Esophagus muscularis mucosa (tissue), 4 donors: ENCODE results near the gene RNF168. TPM values are rescaled to one million over a fixed set of nuclear protein-coding genes. Genes with fewer than 3 reads are reported as not detected.
A peak's percentile ranks its signal among the peaks of the same experiment; 100 is the strongest.

Experiments
- DNase-seq: peaks from one replicate; pipeline ENCODE4 v3.0.0-alpha.2; 2017; ENCODE audit errors: extremely low spot score
- H3K27ac ChIP-seq, 4 donors: fragments of 200-600 bp; sonication (generic); replicated peaks in 1 of 4; 1 replicate in 3 of 4; 2 replicates in 1 of 4; pipeline ENCODE4 v1.5.1; 2016 to 2019; ENCODE audit warnings: mild to moderate bottlenecking in 1 of 4
- H3K27me3 ChIP-seq, 4 donors: fragments of 200-600 bp; sonication (generic); one replicate each; pipeline versions ENCODE4 v1.5.1 to v1.6.0; 2016 to 2019
- H3K36me3 ChIP-seq, 4 donors: fragments of 200-600 bp; sonication (generic); one replicate each; pipeline ENCODE4 v1.5.1; 2016 to 2019
- H3K4me1 ChIP-seq, 4 donors: fragments of 200-600 bp; sonication (generic); one replicate each; pipeline ENCODE4 v1.5.1; 2016 to 2019
- H3K4me3 ChIP-seq, 4 donors: fragments of 200-600 bp; sonication (generic); 1 replicate in 2 of 4; 2 replicates in 2 of 4; pipeline ENCODE4 v1.5.1; 2016 to 2019; ENCODE audit warnings: mild to moderate bottlenecking in 4 of 4, moderate library complexity in 1 of 4
- H3K9me3 ChIP-seq, 4 donors: fragments of 200-600 bp; sonication (generic); 1 replicate in 3 of 4; 2 replicates in 1 of 4; pipeline ENCODE4 v1.5.1; 2016 to 2019
- CTCF ChIP-seq, 3 experiments: fragments of 200-600 bp in 2 of 3; fragments of 450-650 bp in 1 of 3; sonication (generic) in 2 of 3; IDR thresholded peaks; one replicate each; pipeline ENCODE4 v1.5.1; 2017 to 2019; ENCODE audit warnings: antibody characterized with exemption in 3 of 3, mild to moderate bottlenecking in 2 of 3, moderate library complexity in 1 of 3
- EP300 ChIP-seq: sonication (generic); formaldehyde crosslinking; IDR thresholded peaks from one replicate; pipeline ENCODE4 v1.6.1; 2017; ENCODE audit warnings: antibody characterized with exemption
- POLR2A ChIP-seq: fragments of 450-650 bp; IDR thresholded peaks from one replicate; pipeline ENCODE4 v1.6.1; 2017; ENCODE audit warnings: antibody characterized with exemption, moderate library complexity, mild to moderate bottlenecking, low read depth
- POLR2AphosphoS5 ChIP-seq, 2 donors: sonication (generic); formaldehyde crosslinking; IDR thresholded peaks; one replicate each; pipeline ENCODE4 v1.6.1; 2017; ENCODE audit warnings: antibody characterized with exemption in 2 of 2
- WGBS: methylation state at CpG from one replicate; pipeline ENCODE4 v1.1.5; 2018; 5-methylcytosine and 5-hydroxymethylcytosine counted together
- intact Hi-C: fragments of 100-400 bp; cut with DNase I; formaldehyde crosslinking; loops from one replicate; pipeline ENCODE4 v1.15.1; 2023
- total RNA-seq, 4 donors: library from RNA; depleted of rRNA; stranded (reverse); fragments of >200 nt; gene quantifications; one replicate each; pipeline versions ENCODE4 v1.1.0 to v1.2.1, GENCODE V29; 2016

Gene RNF168
- total RNA-seq, 4 donors from 2014 or later: 17.2 to 23.0 (median 22.3) TPM

GRCh38 chr3:196444500-196444894 is 59.1 kb downstream of the RNF168 start:
- intact Hi-C loops: no loop called here
- Histone ChIP-seq H3K4me3 (no peak overlapping the region), H3K36me3 (no peaks in the 10 kb centered on the region), H3K9me3 (no peaks in the 10 kb centered on the region), H3K27me3 (no peaks in the 10 kb centered on the region), H3K4me1 (no peaks in the 10 kb centered on the region), H3K27ac (no peak overlapping the region)
- 57% methylated on average over 2 of the region's 2 CpGs for WGBS
- DNase-seq: no peak
- TF ChIP-seq POLR2AphosphoS5 (IDR thresholded peaks at IDR 0.05) (no peak), CTCF (IDR thresholded peaks at IDR 0.05) (no peak), POLR2A (no peak), EP300 (no peak)

GRCh38 chr3:196440696-196441095 is 62.9 kb downstream of the RNF168 start:
- H3K4me1 ChIP-seq: no peaks in the 10 kb centered on the region
- H3K4me3 ChIP-seq: no peak overlapping the region
- intact Hi-C loops: no loop called here
- H3K27ac ChIP-seq: no peak overlapping the region
- DNase-seq: no peak
- no peaks in the 10 kb centered on the region for H3K27me3 ChIP-seq
- H3K9me3 ChIP-seq: no peaks in the 10 kb centered on the region
- H3K36me3 ChIP-seq: no peaks in the 10 kb centered on the region
- 62% methylated on average over 3 of the region's 3 CpGs for WGBS
- TF ChIP-seq EP300 (no peak), POLR2AphosphoS5 (IDR thresholded peaks at IDR 0.05) (no peak), POLR2A (no peak), CTCF (IDR thresholded peaks at IDR 0.05) (no peak)

- TF ChIP-seq POLR2A: no peak
- no peak for TF ChIP-seq EP300
- TF ChIP-seq POLR2AphosphoS5 (IDR thresholded peaks at IDR 0.05): no peak
- TF ChIP-seq CTCF (IDR thresholded peaks at IDR 0.05): no peak
- Histone ChIP-seq H3K36me3 (no peaks in the 10 kb centered on the region), H3K27me3 (no peaks in the 10 kb centered on the region), H3K4me3 (no peak overlapping the region), H3K4me1 (no peaks in the 10 kb centered on the region), H3K9me3 (no peaks in the 10 kb centered on the region), H3K27ac (no peak overlapping the region)
- no peak for DNase-seq
- intact Hi-C loops: no loop called here
- WGBS: 74% methylated on average over 6 of the region's 6 CpGs
These were observed 63.5 kb downstream of the RNF168 start for GRCh38 chr3:196440041-196440537.

- DNase-seq: peak; percentile 98
- intact Hi-C loops: loop anchor here (2.0 kb wide), 1 partner anchor 68 kb away; no protein-coding TSS in a partner anchor
- TF ChIP-seq POLR2AphosphoS5 (IDR thresholded peaks at IDR 0.05): peak; percentile 90 to 91
- TF ChIP-seq POLR2A: no peak
- Histone ChIP-seq H3K36me3 (peaks cover 0 to 9% (median 3%) of the 10 kb centered on the region in 4 donors), H3K4me1 (peaks cover 21 to 33% (median 27%) of the 10 kb centered on the region in 4 donors), H3K27me3 (no peaks in the 10 kb centered on the region), H3K27ac (peak within 1 kb of the TSS; percentile 93 to 97 (median 96)), H3K9me3 (no peaks in the 10 kb centered on the region), H3K4me3 (peak within 1 kb of the TSS; percentile 92 to 99 (median 97))
- WGBS: 0% methylated on average over 18 of the region's 67 CpGs
These were observed 71.3 kb downstream of the RNF168 start, which contains the start of gene UBXN7 for GRCh38 chr3:196432137-196432879. Gene UBXN7, minus strand, starts transcription at chr3:196432427. Its CDS starts 28 bp downstream, at chr3:196432399.
